Right lobe of liver (tissue), 6 donors: ENCODE data around the gene PDE6H. TPM values are rescaled to one million over a fixed set of nuclear protein-coding genes. Genes with fewer than 3 reads are reported as not detected.

Experiments
- ATAC-seq, 4 donors: fragments of 200-7000 bp; cut with Tn5 transposase; one replicate each; pipeline ENCODE4 v1.9.1; 2020; ENCODE audit warnings: mild to moderate bottlenecking in 4 of 4, moderate library complexity in 4 of 4
- DNase-seq, 3 donors: peaks; one replicate each; pipeline ENCODE4 v3.0.0-alpha.2; 2020
- H3K27ac ChIP-seq, 3 donors: fragments of 200-600 bp; one replicate each; pipeline ENCODE4 v1.8.0; 2022
- H3K27me3 ChIP-seq, 2 donors: fragments of 200-600 bp; one replicate each; pipeline ENCODE4 v1.8.0; 2022
- H3K36me3 ChIP-seq, 4 donors: fragments of 200-600 bp; sonication (generic) in 1 of 4; one replicate each; pipeline versions ENCODE4 v1.5.1 to v1.8.0; 2017 to 2022; ENCODE audit warnings: control low read depth in 1 of 4
- H3K4me1 ChIP-seq, 4 donors: fragments of 200-600 bp; sonication (generic) in 1 of 4; one replicate each; pipeline versions ENCODE4 v1.5.1 to v1.8.0; 2017 to 2022; ENCODE audit warnings: control low read depth in 1 of 4
- H3K4me3 ChIP-seq, 3 donors: fragments of 200-600 bp; one replicate each; pipeline ENCODE4 v1.8.0; 2022
- H3K9me3 ChIP-seq, 4 donors: fragments of 200-600 bp; sonication (generic) in 1 of 4; one replicate each; pipeline versions ENCODE4 v1.5.1 to v1.8.0; 2017 to 2022; ENCODE audit warnings: control low read depth in 1 of 4
- POLR2A ChIP-seq: fragments of 450-650 bp; IDR thresholded peaks from one replicate; pipeline ENCODE4 v1.6.1; 2017; ENCODE audit warnings: antibody characterized with exemption, mild to moderate bottlenecking
- WGBS: methylation state at CpG from one replicate; pipeline ENCODE4 v1.1.6; 2018; ENCODE audit warnings: low coverage, low lambda C conversion rate; ENCODE audit not compliant: insufficient coverage; ENCODE audit errors: missing lambda C conversion rate; 5-methylcytosine and 5-hydroxymethylcytosine counted together
- intact Hi-C, 2 donors: fragments of 100-400 bp; cut with DNase I; formaldehyde crosslinking; loops; one replicate each; pipeline versions ENCODE4 v1.11.2 to v1.14.1; 2022
- total RNA-seq, 6 experiments: library from RNA; depleted of rRNA in 2 of 6; stranded (reverse); fragments of >200 nt in 2 of 6; fragmentation: NEBNext Ultra II Directional in 3 of 6; extraction: Animal tissue kit (Norgen Biotek cat#: 25700) in 3 of 6; gene quantifications; one replicate each; pipeline versions ENCODE4 v1.1.0 to v1.2.4, GENCODE V29; 2016 to 2023
- TF ChIP-seq, protein P1 (sequence below), 4 donors: fragments of 200-600 bp in 3 of 4; fragments of 450-650 bp in 1 of 4; IDR thresholded peaks; one replicate each; pipeline versions ENCODE4 v1.5.1 to v1.8.0; 2016 to 2022; ENCODE audit warnings: antibody characterized with exemption in 4 of 4, mild to moderate bottlenecking in 2 of 4
- donor health status: DM: no; HTN: yes; CAD: no.
- donor health status: DM: no; HTN: no; CAD: no.
- donor health status: DM: no; HTN: no; CAD: no.
- donor health status: DM: no; HTN: yes; CAD: no.
- donor health status: DM: no; HTN: yes; CAD: no.

PDE6H gene
- total RNA-seq, 6 experiments from 2014 or later, result not detected

GRCh38 chr12:14963520-14963919, 9.3 kb upstream of the PDE6H start:
- DNase-seq (no peak), ATAC-seq (no peak)
- Histone ChIP-seq H3K4me3 (no peak overlapping the region), H3K9me3 (no peaks in the 10 kb centered on the region), H3K27me3 (no peaks in the 10 kb centered on the region), H3K36me3 (no peaks in the 10 kb centered on the region), H3K27ac (no peak overlapping the region), H3K4me1 (no peaks in the 10 kb centered on the region)
- 83% methylated on average over 7 of the region's 7 CpGs for WGBS
- TF ChIP-seq POLR2A, result no peak
- TF ChIP-seq, protein P1, sequence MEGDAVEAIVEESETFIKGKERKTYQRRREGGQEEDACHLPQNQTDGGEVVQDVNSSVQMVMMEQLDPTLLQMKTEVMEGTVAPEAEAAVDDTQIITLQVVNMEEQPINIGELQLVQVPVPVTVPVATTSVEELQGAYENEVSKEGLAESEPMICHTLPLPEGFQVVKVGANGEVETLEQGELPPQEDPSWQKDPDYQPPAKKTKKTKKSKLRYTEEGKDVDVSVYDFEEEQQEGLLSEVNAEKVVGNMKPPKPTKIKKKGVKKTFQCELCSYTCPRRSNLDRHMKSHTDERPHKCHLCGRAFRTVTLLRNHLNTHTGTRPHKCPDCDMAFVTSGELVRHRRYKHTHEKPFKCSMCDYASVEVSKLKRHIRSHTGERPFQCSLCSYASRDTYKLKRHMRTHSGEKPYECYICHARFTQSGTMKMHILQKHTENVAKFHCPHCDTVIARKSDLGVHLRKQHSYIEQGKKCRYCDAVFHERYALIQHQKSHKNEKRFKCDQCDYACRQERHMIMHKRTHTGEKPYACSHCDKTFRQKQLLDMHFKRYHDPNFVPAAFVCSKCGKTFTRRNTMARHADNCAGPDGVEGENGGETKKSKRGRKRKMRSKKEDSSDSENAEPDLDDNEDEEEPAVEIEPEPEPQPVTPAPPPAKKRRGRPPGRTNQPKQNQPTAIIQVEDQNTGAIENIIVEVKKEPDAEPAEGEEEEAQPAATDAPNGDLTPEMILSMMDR (IDR thresholded peaks at IDR 0.05), result no peak
- intact Hi-C loops, result no loop called here

GRCh38 chr12:14964406-14964805, 8.4 kb upstream of the PDE6H start:
- Histone ChIP-seq H3K4me1 (no peaks in the 10 kb centered on the region), H3K36me3 (no peaks in the 10 kb centered on the region), H3K27ac (no peak overlapping the region), H3K9me3 (no peaks in the 10 kb centered on the region), H3K27me3 (no peaks in the 10 kb centered on the region), H3K4me3 (no peak overlapping the region)
- WGBS, result 46% methylated on average over 2 of the region's 2 CpGs
- ATAC-seq, result no peak
- TF ChIP-seq, protein P1 (IDR thresholded peaks at IDR 0.05), result no peak
- TF ChIP-seq POLR2A, result no peak
- intact Hi-C loops, result no loop called here
- no peak for DNase-seq

DNA sequence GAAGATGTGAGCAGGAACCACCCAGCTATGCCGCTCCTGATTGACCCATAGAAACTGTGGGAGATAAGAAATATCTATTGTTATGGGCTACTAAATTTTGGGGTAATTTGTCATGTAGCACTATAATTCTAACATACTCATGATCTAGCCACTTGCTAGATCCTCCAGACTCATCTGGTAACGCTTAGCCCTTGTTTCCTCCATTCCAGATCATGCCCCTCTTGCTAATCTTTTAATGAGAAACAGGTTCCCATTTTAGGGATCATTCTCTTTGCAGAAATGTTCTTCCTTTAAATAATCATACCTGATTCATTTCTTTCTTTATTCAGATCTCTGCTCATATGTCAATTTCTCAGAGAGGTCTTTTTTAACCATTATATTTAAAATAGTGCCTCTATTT, 7.6 kb upstream of the PDE6H start:
- no peak for TF ChIP-seq POLR2A
- TF ChIP-seq, protein P1 (IDR thresholded peaks at IDR 0.05), result no peak

GRCh38 chr12:14968478-14968877, 4.4 kb upstream of the PDE6H start:
- DNase-seq (no peak), ATAC-seq (no peak)
- Histone ChIP-seq H3K27me3 (no peaks in the 10 kb centered on the region), H3K36me3 (no peaks in the 10 kb centered on the region), H3K4me3 (no peak overlapping the region), H3K4me1 (no peaks in the 10 kb centered on the region), H3K27ac (no peak overlapping the region), H3K9me3 (no peaks in the 10 kb centered on the region)
- 59% methylated on average over 3 of the region's 3 CpGs for WGBS
- TF ChIP-seq, protein P1 (IDR thresholded peaks at IDR 0.05), result no peak
- no peak for TF ChIP-seq POLR2A
- intact Hi-C loops, result no loop called here

More for the DNA sequence above, 7.6 kb upstream of the PDE6H start:
- Histone ChIP-seq H3K9me3 (no peaks in the 10 kb centered on the region), H3K4me3 (no peak overlapping the region), H3K27me3 (no peaks in the 10 kb centered on the region), H3K4me1 (no peaks in the 10 kb centered on the region), H3K27ac (no peak overlapping the region), H3K36me3 (no peaks in the 10 kb centered on the region)
- WGBS, result 77% methylated on average over 2 of the region's 2 CpGs
- no peak for DNase-seq
- intact Hi-C loops, result no loop called here
- no peak for ATAC-seq

DNA sequence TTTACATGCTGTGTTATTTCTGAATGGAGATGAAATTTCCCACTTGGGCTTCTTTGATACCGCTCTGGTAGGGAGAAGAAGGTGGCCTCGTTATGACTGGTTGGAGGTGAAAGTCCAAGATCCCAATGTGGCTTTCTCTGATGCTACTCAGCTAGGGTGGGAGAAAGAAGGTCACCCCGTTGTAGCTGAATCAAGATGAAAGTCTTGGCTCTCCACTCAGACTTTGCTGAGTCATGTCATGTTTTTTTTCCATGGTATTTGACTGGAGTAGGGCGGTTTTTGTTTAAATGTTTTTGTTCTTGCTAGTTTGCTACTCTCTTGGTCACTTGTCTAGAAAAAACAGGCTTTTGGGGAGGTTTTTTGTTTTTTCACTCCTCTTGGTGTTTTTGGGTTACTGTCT, 2.4 kb upstream of the PDE6H start:
- no peaks in the 10 kb centered on the region for H3K9me3 ChIP-seq
- 63% methylated on average over 4 of the region's 4 CpGs for WGBS
- no peaks in the 10 kb centered on the region for H3K4me1 ChIP-seq
- no peak overlapping the region for H3K4me3 ChIP-seq
- intact Hi-C loops, result no loop called here
- no peaks in the 10 kb centered on the region for H3K27me3 ChIP-seq
- ATAC-seq (no peak), DNase-seq (no peak)
- no peak for TF ChIP-seq POLR2A
- TF ChIP-seq, protein P1 (IDR thresholded peaks at IDR 0.05), result no peak
- no peaks in the 10 kb centered on the region for H3K36me3 ChIP-seq
- H3K27ac ChIP-seq, result no peak overlapping the region
